Breast epithelium (tissue), 4 donors: ENCODE measurements around the gene ESPNL. TPM values are rescaled to one million over a fixed set of nuclear protein-coding genes. Genes with fewer than 3 reads are reported as not detected.

ENCODE experiments used
- DNase-seq, 2 donors: peaks; one replicate each; pipeline ENCODE4 v3.0.0-alpha.2; 2019; ENCODE audit warnings: low spot score in 2 of 2
- H3K27ac ChIP-seq, 2 donors: fragments of 200-600 bp; sonication (generic) in 1 of 2; one replicate each; pipeline ENCODE4 v1.5.1; 2016 to 2019; ENCODE audit warnings: mild to moderate bottlenecking in 1 of 2
- H3K27me3 ChIP-seq, 2 donors: fragments of 200-600 bp; sonication (generic) in 1 of 2; one replicate each; pipeline versions ENCODE4 v1.5.1 to v1.6.0; 2017 to 2019; ENCODE audit warnings: control low read depth in 1 of 2, mild to moderate bottlenecking in 1 of 2
- H3K36me3 ChIP-seq: fragments of 200-600 bp; one replicate; pipeline ENCODE4 v1.5.1; 2019
- H3K4me1 ChIP-seq, 2 donors: fragments of 200-600 bp; sonication (generic); one replicate each; pipeline ENCODE4 v1.5.1; 2016 to 2019; ENCODE audit warnings: control low read depth in 1 of 2
- H3K4me3 ChIP-seq, 3 donors: fragments of 200-600 bp; sonication (generic); 1 replicate in 2 of 3; 2 replicates in 1 of 3; pipeline ENCODE4 v1.5.1; 2016 to 2019; ENCODE audit warnings: mild to moderate bottlenecking in 3 of 3, moderate library complexity in 2 of 3
- H3K9me3 ChIP-seq, 2 donors: fragments of 200-600 bp; sonication (generic) in 1 of 2; one replicate each; pipeline ENCODE4 v1.5.1; 2016 to 2019; ENCODE audit warnings: control low read depth in 1 of 2
- POLR2A ChIP-seq: fragments of 450-650 bp; IDR thresholded peaks from one replicate; pipeline ENCODE4 v1.6.1; 2016; ENCODE audit warnings: antibody characterized with exemption, mild to moderate bottlenecking, moderate library complexity
- POLR2AphosphoS5 ChIP-seq, 3 donors: sonication (generic); formaldehyde crosslinking; IDR thresholded peaks; one replicate each; pipeline ENCODE4 v1.6.1; 2017; ENCODE audit warnings: antibody characterized with exemption in 3 of 3
- intact Hi-C: fragments of 100-400 bp; cut with DNase I; formaldehyde crosslinking; loops from one replicate; pipeline ENCODE4 v1.15.1; 2023; ENCODE audit warnings: low total_unique reads
- total RNA-seq, 3 donors: library from RNA; depleted of rRNA; stranded (reverse); fragments of >200 nt; gene quantifications; one replicate each; pipeline ENCODE4 v1.1.0, GENCODE V29; 2016
- TF ChIP-seq, protein P1 (sequence below), 3 donors: fragments of 450-650 bp; IDR thresholded peaks; one replicate each; pipeline ENCODE4 v1.5.1; 2016 to 2017; ENCODE audit warnings: antibody characterized with exemption in 3 of 3, mild to moderate bottlenecking in 3 of 3, moderate library complexity in 3 of 3

Gene ESPNL
- total RNA-seq, 3 donors from 2014 or later, result 0.15 to 1.3 (median 0.64) TPM

DNA sequence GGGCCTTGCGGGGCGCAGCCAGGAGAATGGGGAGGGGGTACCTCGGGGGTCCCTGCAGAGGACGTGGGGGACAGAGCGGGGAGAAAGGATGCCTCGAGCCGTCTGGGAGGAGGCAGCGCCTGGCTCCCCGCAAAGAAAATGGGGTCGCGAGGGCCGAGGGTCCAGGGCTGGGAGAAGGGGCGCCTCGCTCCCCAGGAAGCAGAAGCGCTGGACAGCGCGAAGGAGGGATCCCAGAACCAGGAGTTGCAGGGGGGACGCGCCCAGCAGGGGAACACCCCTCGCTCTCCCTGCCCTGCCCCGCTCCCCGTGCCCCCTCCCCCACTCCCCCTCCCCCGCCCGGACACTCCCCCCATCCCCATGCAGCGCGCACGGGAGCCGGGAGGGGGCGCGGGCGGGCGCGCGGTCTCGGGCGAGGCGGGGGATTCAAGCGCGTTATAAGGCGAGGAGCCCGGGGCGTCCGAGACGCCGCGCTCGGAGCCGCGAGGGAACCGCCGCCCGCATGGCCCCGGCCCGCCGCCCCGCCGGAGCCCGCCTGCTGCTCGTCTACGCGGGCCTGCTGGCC lies 58.5 kb downstream of the ESPNL start, which contains the start of gene ERFE:
TSS of gene ERFE (plus strand) at position 462 of the 562 bp plus-strand sequence. CDS start at position 500, 38 bp downstream.
- no peaks in the 10 kb centered on the region for H3K9me3 ChIP-seq
- no peaks in the 10 kb centered on the region for H3K36me3 ChIP-seq
- H3K27ac ChIP-seq, result no peak within 1 kb of the TSS
- no peaks in the 10 kb centered on the region for H3K4me1 ChIP-seq
- intact Hi-C loops, result no loop called here
- H3K4me3 ChIP-seq, result peak within 1 kb of the TSS; percentile 10 to 57 (median 37)
- no peak for DNase-seq
- H3K27me3 ChIP-seq, result peaks cover 0 to 17% of the 10 kb centered on the region in 2 donors
- TF ChIP-seq, protein P1, sequence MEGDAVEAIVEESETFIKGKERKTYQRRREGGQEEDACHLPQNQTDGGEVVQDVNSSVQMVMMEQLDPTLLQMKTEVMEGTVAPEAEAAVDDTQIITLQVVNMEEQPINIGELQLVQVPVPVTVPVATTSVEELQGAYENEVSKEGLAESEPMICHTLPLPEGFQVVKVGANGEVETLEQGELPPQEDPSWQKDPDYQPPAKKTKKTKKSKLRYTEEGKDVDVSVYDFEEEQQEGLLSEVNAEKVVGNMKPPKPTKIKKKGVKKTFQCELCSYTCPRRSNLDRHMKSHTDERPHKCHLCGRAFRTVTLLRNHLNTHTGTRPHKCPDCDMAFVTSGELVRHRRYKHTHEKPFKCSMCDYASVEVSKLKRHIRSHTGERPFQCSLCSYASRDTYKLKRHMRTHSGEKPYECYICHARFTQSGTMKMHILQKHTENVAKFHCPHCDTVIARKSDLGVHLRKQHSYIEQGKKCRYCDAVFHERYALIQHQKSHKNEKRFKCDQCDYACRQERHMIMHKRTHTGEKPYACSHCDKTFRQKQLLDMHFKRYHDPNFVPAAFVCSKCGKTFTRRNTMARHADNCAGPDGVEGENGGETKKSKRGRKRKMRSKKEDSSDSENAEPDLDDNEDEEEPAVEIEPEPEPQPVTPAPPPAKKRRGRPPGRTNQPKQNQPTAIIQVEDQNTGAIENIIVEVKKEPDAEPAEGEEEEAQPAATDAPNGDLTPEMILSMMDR (IDR thresholded peaks at IDR 0.05), result no peak

DNA sequence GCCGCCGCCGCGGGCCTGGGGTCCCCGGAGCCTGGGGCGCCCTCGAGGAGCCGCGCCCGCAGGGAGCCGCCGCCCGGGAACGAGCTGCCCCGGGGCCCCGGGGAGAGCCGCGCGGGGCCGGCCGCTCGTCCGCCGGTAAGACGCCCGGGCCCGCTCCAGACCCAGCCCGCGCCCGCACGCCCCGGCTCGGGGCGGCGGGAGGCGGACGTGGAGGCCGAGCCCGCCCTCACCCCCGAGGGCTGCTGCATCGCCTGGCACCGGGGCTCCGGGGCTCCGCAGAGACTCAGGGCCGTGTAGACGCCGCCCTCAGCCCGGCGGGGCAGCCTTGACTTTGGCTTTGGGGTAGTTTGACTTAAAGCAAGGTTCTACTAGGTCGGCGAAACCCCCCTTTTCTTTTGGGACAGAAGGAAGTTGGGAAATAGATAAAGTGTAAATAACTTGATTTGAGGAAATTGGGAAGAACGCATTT lies 59.0 kb downstream of the ESPNL start:
- TF ChIP-seq POLR2A, result no peak
- Histone ChIP-seq H3K36me3 (no peaks in the 10 kb centered on the region), H3K4me1 (no peaks in the 10 kb centered on the region), H3K9me3 (no peaks in the 10 kb centered on the region), H3K4me3 (peak overlapping the region; percentile 8 to 57 (median 37)), H3K27ac (no peak overlapping the region), H3K27me3 (peaks cover 0 to 22% of the 10 kb centered on the region in 2 donors)
- no peak for DNase-seq
- intact Hi-C loops, result no loop called here

DNA sequence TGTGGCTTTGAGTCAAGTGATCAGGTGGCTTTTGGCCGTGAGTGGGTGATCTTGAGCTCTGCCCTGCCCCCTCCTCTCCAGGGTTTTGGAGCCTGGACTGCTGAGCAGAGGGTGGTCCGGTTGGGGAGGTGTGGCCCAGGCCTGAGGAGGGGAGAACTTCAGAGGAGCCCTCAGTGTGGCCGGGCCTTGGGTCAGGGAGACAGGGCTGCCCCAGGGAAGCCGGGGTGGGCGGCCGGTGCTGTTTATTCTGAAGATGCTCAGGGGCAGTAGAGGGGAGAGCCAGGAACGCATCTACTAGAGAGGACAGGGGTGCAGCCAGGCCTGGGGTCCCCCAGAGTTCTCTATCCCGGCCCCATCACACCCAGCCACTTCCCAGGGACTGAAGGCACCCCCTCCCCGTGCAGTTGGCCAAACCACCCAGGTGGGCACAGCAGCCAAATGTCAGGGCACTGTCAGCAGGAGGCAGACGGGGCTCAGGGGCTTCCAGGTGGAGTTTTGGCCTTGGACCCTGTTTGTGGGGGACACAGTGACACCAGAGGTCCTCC lies 59.6 kb downstream of the ESPNL start:
- intact Hi-C loops, result no loop called here
- Histone ChIP-seq H3K4me3 (peak overlapping the region in 1 of 3 donors; percentile 57), H3K4me1 (no peaks in the 10 kb centered on the region), H3K27ac (no peak overlapping the region), H3K36me3 (no peaks in the 10 kb centered on the region), H3K9me3 (no peaks in the 10 kb centered on the region), H3K27me3 (peaks cover 0 to 25% of the 10 kb centered on the region in 2 donors)
- TF ChIP-seq POLR2A (no peak), POLR2AphosphoS5 (IDR thresholded peaks at IDR 0.05) (no peak)
- TF ChIP-seq, protein P1 (IDR thresholded peaks at IDR 0.05), result no peak
- no peak for DNase-seq

DNA sequence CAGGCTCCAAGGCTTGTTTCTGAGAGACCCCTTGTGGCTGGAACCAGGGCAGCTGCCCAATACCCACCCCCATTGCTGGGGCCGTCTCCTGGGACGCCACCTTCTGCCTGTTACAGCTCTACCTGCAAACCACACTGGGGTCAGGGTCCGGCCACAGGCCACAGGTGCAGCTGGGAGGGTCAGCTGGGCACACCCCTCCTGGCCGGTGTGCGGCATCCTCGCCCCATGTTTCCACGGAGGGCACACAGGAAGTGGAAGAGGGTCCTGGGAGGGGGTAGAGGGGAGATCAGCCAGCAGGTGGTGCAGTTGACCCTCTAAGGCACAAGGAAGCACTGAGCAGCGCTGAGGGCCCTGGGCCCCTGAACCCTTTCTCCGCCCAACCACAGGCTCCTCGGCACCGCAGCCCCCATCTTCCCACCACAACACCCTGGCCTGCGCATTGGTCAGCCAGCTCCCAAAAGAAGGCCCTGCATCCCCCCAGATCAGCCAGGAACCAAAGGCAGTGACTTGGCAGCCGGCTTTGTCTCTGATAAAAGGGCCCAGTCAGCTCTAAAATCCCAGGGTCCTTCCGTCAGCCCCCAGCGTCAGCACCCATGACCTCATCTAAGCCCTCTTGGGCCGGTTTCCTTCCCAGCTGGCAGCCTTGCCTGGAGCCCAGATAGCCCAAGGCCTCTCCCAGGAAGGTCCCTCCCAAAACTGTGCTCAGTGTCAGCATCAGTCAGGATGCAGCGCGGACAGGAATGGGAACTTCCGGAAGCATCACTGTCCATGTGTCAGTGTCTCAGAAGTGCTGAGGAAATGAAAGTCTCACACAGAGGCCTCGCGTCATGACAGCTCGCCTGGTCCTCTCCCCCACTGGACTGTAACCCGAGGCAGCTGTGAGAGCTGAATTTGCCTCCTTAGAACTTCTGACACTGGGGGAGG lies 60.3 kb downstream of the ESPNL start:
- peaks cover 0 to 25% of the 10 kb centered on the region in 2 donors for H3K27me3 ChIP-seq
- no peaks in the 10 kb centered on the region for H3K36me3 ChIP-seq
- TF ChIP-seq POLR2A, result no peak
- H3K4me3 ChIP-seq, result no peak overlapping the region
- no peak for DNase-seq
- no peaks in the 10 kb centered on the region for H3K9me3 ChIP-seq
- intact Hi-C loops, result no loop called here
- H3K27ac ChIP-seq, result no peak overlapping the region
- no peaks in the 10 kb centered on the region for H3K4me1 ChIP-seq

DNA sequence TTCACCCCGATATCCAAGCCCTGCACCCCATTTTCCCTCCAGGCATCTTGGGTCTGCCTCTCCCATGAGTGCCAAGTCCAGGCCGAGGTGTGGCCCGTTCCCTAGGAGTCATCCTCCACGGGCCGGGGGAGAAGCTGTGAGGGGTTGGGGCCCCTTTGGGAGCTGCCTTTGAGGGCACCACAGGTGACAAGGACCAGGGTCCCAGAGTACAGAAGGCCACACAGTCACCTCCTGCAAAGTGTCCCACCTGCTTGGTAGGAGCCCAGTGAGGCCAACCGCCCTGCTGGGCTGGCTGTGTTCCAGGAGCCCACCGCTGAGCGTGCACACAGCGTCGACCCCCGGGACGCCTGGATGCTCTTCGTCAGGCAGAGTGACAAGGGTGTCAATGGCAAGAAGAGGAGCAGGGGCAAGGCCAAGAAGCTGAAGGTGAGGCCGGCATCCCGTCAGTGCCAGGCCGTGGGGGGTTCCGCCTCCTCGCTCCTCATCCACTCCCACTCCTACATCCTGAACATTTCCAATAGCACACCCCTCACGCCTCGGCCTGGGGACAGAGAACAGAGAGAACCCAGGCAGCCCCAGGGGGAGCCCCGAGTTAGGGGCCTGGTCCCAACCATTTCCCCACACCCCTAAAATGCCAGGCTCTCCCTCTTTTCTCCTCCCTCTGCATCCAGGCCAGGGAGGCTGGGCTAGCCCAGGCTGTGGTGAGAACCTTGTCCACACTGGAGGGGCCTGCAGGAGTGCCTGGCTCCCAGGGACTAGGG lies 61.3 kb downstream of the ESPNL start:
- Histone ChIP-seq H3K27ac (no peak overlapping the region), H3K36me3 (no peaks in the 10 kb centered on the region), H3K9me3 (no peaks in the 10 kb centered on the region), H3K4me3 (no peak overlapping the region), H3K27me3 (peaks cover 0 to 25% of the 10 kb centered on the region in 2 donors), H3K4me1 (no peaks in the 10 kb centered on the region)
- TF ChIP-seq, protein P1 (IDR thresholded peaks at IDR 0.05), result no peak
- TF ChIP-seq POLR2AphosphoS5 (IDR thresholded peaks at IDR 0.05) (no peak), POLR2A (no peak)
- intact Hi-C loops, result no loop called here
- DNase-seq, result peak in 1 of 2 donors; percentile 49
